H9 (cell line): Measurements from ENCODE around the gene GARIN5A. TPM values are rescaled to one million over a fixed set of nuclear protein-coding genes. Genes with fewer than 3 reads are reported as not detected.

Experiments
- DNase-seq: peaks from one replicate; pipeline ENCODE4 v3.0.0-alpha.2; 2017
- H2AFZ ChIP-seq: one replicate; pipeline ENCODE4 v1.6.1; 2013; ENCODE audit warnings: mild to moderate bottlenecking, low read length, control low read depth, moderate library complexity
- H2AK5ac ChIP-seq: 2 replicates; pipeline ENCODE4 v1.6.1; 2013; ENCODE audit warnings: low read length, control low read depth, mixed read lengths; ENCODE audit not compliant: insufficient read length
- H2BK120ac ChIP-seq: one replicate; pipeline ENCODE4 v1.6.1; 2013; ENCODE audit warnings: low read depth, mild to moderate bottlenecking, low read length, control low read depth, inconsistent platforms; ENCODE audit not compliant: poor library complexity, severe bottlenecking
- H2BK12ac ChIP-seq: 2 replicates; pipeline ENCODE4 v1.6.1; 2013; ENCODE audit warnings: low read length, control low read depth, mixed read lengths, low read depth; ENCODE audit not compliant: insufficient read length
- H2BK15ac ChIP-seq: 2 replicates; pipeline ENCODE4 v1.6.1; 2013; ENCODE audit warnings: low read depth, low read length, control low read depth
- H2BK20ac ChIP-seq: one replicate; pipeline ENCODE4 v1.6.1; 2013; ENCODE audit warnings: low read depth, mild to moderate bottlenecking, low read length, control low read depth, inconsistent platforms; ENCODE audit not compliant: poor library complexity, severe bottlenecking
- H2BK5ac ChIP-seq: 2 replicates; pipeline ENCODE4 v1.6.1; 2013; ENCODE audit warnings: low read length, control low read depth, mixed read lengths; ENCODE audit not compliant: insufficient read length
- H3K14ac ChIP-seq: 2 replicates; pipeline ENCODE4 v1.6.1; 2013; ENCODE audit warnings: low read length, control low read depth; ENCODE audit not compliant: insufficient read depth
- H3K18ac ChIP-seq: 2 replicates; pipeline ENCODE4 v1.6.1; 2013; ENCODE audit warnings: low read depth, mild to moderate bottlenecking, mixed read lengths, low read length, control low read depth; ENCODE audit not compliant: insufficient read length
- H3K23ac ChIP-seq: 2 replicates; pipeline ENCODE4 v1.6.1; 2013; ENCODE audit warnings: low read length, control low read depth, mixed read lengths, low read depth; ENCODE audit not compliant: insufficient read length
- H3K23me2 ChIP-seq: 2 replicates; pipeline ENCODE4 v1.6.1; 2013; ENCODE audit warnings: low read depth, mild to moderate bottlenecking, mixed read lengths, low read length, control low read depth; ENCODE audit not compliant: insufficient read length, poor library complexity, severe bottlenecking
- H3K27ac ChIP-seq: 2 replicates; pipeline ENCODE4 v1.5.1; 2013; ENCODE audit warnings: low read length, control low read depth, mixed read lengths, low read depth; ENCODE audit not compliant: insufficient read length
- H3K27me3 ChIP-seq: 2 replicates; pipeline ENCODE4 v1.6.1; 2013; ENCODE audit warnings: low read length, control low read depth, inconsistent platforms; ENCODE audit not compliant: insufficient read depth
- H3K4ac ChIP-seq: 2 replicates; pipeline ENCODE4 v1.6.1; 2013; ENCODE audit warnings: low read depth, mild to moderate bottlenecking, control low read depth, inconsistent platforms, low read length, moderate library complexity
- H3K4me1 ChIP-seq: 2 replicates; pipeline ENCODE4 v1.6.1; 2013; ENCODE audit warnings: low read length, control low read depth, inconsistent platforms; ENCODE audit not compliant: insufficient read depth
- H3K4me2 ChIP-seq: 2 replicates; pipeline ENCODE4 v1.6.1; 2013; ENCODE audit warnings: low read length, control low read depth, mixed read lengths; ENCODE audit not compliant: insufficient read length, insufficient read depth
- H3K56ac ChIP-seq: 2 replicates; pipeline ENCODE4 v1.6.1; 2013; ENCODE audit warnings: low read depth, mild to moderate bottlenecking, mixed read lengths, low read length, control low read depth; ENCODE audit not compliant: insufficient read length
- H3K79me1 ChIP-seq: 2 replicates; pipeline ENCODE4 v1.6.1; 2013; ENCODE audit warnings: low read depth, mild to moderate bottlenecking, moderate library complexity, low read length, control low read depth, inconsistent platforms; ENCODE audit not compliant: insufficient read depth, poor library complexity, severe bottlenecking
- H3K79me2 ChIP-seq: 2 replicates; pipeline ENCODE4 v1.6.1; 2013; ENCODE audit warnings: low read length, control low read depth, inconsistent platforms; ENCODE audit not compliant: insufficient read depth
- H3K9ac ChIP-seq: 2 replicates; pipeline ENCODE4 v1.6.1; 2013; ENCODE audit warnings: low read length, control low read depth, mixed read lengths; ENCODE audit not compliant: insufficient read length; ENCODE audit errors: extremely low read depth
- H3K9me3 ChIP-seq: one replicate; pipeline ENCODE4 v1.6.1; 2013; ENCODE audit warnings: low read depth, low read length, inconsistent platforms; ENCODE audit not compliant: control insufficient read depth
- H3T11ph ChIP-seq: one replicate; pipeline ENCODE4 v1.6.1; 2013; ENCODE audit warnings: mild to moderate bottlenecking, low read length, control low read depth, inconsistent platforms
- H4K20me1 ChIP-seq: one replicate; pipeline ENCODE4 v1.6.1; 2013; ENCODE audit not compliant: control insufficient read depth, insufficient read length, insufficient read depth
- H4K5ac ChIP-seq: 2 replicates; pipeline ENCODE4 v1.6.1; 2013; ENCODE audit warnings: low read depth, mild to moderate bottlenecking, mixed read lengths, low read length, control low read depth; ENCODE audit not compliant: insufficient read length
- H4K8ac ChIP-seq: replicated peaks from 2 replicates; pipeline ENCODE4 v1.6.1; 2013; ENCODE audit warnings: low read length, control low read depth, mixed read lengths, low read depth; ENCODE audit not compliant: insufficient read length
- H4K91ac ChIP-seq: 2 replicates; pipeline ENCODE4 v1.6.1; 2013; ENCODE audit warnings: low read depth, mild to moderate bottlenecking, moderate library complexity, mixed read lengths, low read length, control low read depth; ENCODE audit not compliant: insufficient read length
- H3K27ac Mint-ChIP-seq, 3 experiments: 2 replicates in 2 of 3; 3 replicates in 1 of 3; pipeline ENCODE4 v1.8.0; 2020 to 2021; ENCODE audit warnings: mixed read lengths in 3 of 3, mild to moderate bottlenecking in 1 of 3, moderate library complexity in 1 of 3
- H3K27me3 Mint-ChIP-seq: 2 replicates; pipeline ENCODE4 v1.8.0; 2021; ENCODE audit warnings: low read depth, mild to moderate bottlenecking, moderate library complexity, mixed read lengths
- H3K36me3 Mint-ChIP-seq, 3 experiments: 2 replicates in 2 of 3; 3 replicates in 1 of 3; pipeline ENCODE4 v1.8.0; 2020 to 2021; ENCODE audit warnings: low read depth in 3 of 3, mixed read lengths in 3 of 3; ENCODE audit not compliant: insufficient read depth in 1 of 3
- H3K4me1 Mint-ChIP-seq, 2 experiments: 2 replicates each; pipeline ENCODE4 v1.8.0; 2020; ENCODE audit warnings: mixed read lengths in 2 of 2
- H3K4me3 Mint-ChIP-seq, 2 experiments: 2 replicates in 1 of 2; 3 replicates in 1 of 2; pipeline ENCODE4 v1.8.0; 2020 to 2021; ENCODE audit warnings: mild to moderate bottlenecking in 2 of 2, mixed read lengths in 2 of 2, moderate library complexity in 1 of 2
- H3K9me3 Mint-ChIP-seq, 2 experiments: 2 replicates in 1 of 2; 3 replicates in 1 of 2; pipeline ENCODE4 v1.8.0; 2020; ENCODE audit warnings: mild to moderate bottlenecking in 2 of 2, mixed read lengths in 2 of 2, moderate library complexity in 1 of 2
- WGBS: extraction: QIAGEN DNeasy Blood & Tissue Kit; methylation state at CpG from one replicate; pipeline ENCODE4 v1.1.7; 2013; ENCODE audit warnings: missing lambda C conversion rate, low lambda C conversion rate, mixed read lengths; ENCODE audit not compliant: insufficient read length; ENCODE audit errors: extremely low coverage; 5-methylcytosine and 5-hydroxymethylcytosine counted together
- total RNA-seq: library from RNA; stranded (reverse); gene quantifications from 2 replicates; pipeline ENCODE4 v1.2.1, GENCODE V29; 2021
- TF ChIP-seq, protein P1 (sequence below): fragments of 200-600 bp; sonication (generic); conservative IDR thresholded peaks from 3 replicates; pipeline ENCODE4 v1.8.0; 2021; ENCODE audit warnings: antibody characterized with exemption, mild to moderate bottlenecking

Gene GARIN5A
- total RNA-seq, 1 experiment from 2014 or later: 9.5 TPM

DNA sequence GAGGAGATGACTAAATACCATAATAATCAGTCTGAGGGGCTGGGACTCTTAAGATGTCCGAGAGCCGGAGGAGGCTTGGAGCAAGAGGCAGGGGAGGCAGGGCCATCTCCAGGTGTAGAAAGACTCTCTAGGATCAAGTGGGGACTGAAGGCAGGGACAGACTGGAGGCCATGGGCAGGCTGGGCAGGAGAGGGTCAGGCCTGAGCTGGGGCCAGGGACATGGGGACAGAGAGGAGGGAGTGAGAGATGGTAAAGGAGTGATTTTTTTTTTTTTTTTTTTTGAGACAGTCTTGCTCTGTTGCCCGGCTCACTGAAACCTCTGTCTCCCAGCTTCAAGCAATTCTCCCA lies 32.2 kb upstream of the GARIN5A start:
- Histone ChIP-seq H3K79me1 (no peaks in the 10 kb centered on the region), H4K91ac (no peak overlapping the region), H2BK12ac (no peak overlapping the region), H2BK5ac (no peak overlapping the region), H4K5ac (no peak overlapping the region), H2AK5ac (no peak overlapping the region), H3K4me2 (no peak overlapping the region), H3K27ac (no peak overlapping the region), H2BK15ac (no peak overlapping the region), H2BK120ac (no peak overlapping the region), H3K9ac (no peak overlapping the region), H3K23me2 (no peaks in the 10 kb centered on the region), H2BK20ac (no peak overlapping the region), H3K27me3 (peaks cover 2% of the 10 kb centered on the region; the same call in 1 of the 2 replicates), H4K20me1 (no peaks in the 10 kb centered on the region), H4K8ac (no peak overlapping the region), H3K9me3 (no peaks in the 10 kb centered on the region), H3K4me1 (no peaks in the 10 kb centered on the region), H3K23ac (no peak overlapping the region), H2AFZ (no peak overlapping the region), H3K4ac (no peak overlapping the region), H3T11ph (no peak overlapping the region), H3K79me2 (no peaks in the 10 kb centered on the region), H3K56ac (no peak overlapping the region), H3K14ac (no peak overlapping the region; the same call in 1 of the 2 replicates), H3K18ac (no peak overlapping the region)
- H3K4me1 Mint-ChIP-seq: peaks cover 7 to 19% of the 10 kb centered on the region in 2 experiments
- no peak overlapping the region for H3K4me3 Mint-ChIP-seq
- DNase-seq: no peak
- H3K9me3 Mint-ChIP-seq: no peaks in the 10 kb centered on the region; a peak in 1 of 5 replicates
- no CpG with 5 or more reads among the region's 3 CpGs for WGBS
- peaks cover 36% of the 10 kb centered on the region for H3K27me3 Mint-ChIP-seq
- no peaks in the 10 kb centered on the region; a peak in 1 of 7 replicates for H3K36me3 Mint-ChIP-seq
- no peak overlapping the region for H3K27ac Mint-ChIP-seq
- TF ChIP-seq, protein P1, sequence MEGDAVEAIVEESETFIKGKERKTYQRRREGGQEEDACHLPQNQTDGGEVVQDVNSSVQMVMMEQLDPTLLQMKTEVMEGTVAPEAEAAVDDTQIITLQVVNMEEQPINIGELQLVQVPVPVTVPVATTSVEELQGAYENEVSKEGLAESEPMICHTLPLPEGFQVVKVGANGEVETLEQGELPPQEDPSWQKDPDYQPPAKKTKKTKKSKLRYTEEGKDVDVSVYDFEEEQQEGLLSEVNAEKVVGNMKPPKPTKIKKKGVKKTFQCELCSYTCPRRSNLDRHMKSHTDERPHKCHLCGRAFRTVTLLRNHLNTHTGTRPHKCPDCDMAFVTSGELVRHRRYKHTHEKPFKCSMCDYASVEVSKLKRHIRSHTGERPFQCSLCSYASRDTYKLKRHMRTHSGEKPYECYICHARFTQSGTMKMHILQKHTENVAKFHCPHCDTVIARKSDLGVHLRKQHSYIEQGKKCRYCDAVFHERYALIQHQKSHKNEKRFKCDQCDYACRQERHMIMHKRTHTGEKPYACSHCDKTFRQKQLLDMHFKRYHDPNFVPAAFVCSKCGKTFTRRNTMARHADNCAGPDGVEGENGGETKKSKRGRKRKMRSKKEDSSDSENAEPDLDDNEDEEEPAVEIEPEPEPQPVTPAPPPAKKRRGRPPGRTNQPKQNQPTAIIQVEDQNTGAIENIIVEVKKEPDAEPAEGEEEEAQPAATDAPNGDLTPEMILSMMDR: no peak
